Uterus (tissue), 2 donors: Measurements from ENCODE around the gene EMC10.

Experiments
- CTCF ChIP-seq, 4 experiments: fragments of 200-600 bp in 2 of 4; fragments of 450-650 bp in 2 of 4; sonication (generic) in 2 of 4; IDR thresholded peaks; one replicate each; pipeline ENCODE4 v1.5.1; 2016 to 2019; ENCODE audit warnings: antibody characterized with exemption in 4 of 4, mild to moderate bottlenecking in 2 of 4, moderate library complexity in 1 of 4
- POLR2A ChIP-seq, 2 donors: fragments of 450-650 bp; IDR thresholded peaks; one replicate each; pipeline ENCODE4 v1.6.1; 2016; ENCODE audit warnings: antibody characterized with exemption in 2 of 2, mild to moderate bottlenecking in 1 of 2, moderate library complexity in 1 of 2

DNA sequence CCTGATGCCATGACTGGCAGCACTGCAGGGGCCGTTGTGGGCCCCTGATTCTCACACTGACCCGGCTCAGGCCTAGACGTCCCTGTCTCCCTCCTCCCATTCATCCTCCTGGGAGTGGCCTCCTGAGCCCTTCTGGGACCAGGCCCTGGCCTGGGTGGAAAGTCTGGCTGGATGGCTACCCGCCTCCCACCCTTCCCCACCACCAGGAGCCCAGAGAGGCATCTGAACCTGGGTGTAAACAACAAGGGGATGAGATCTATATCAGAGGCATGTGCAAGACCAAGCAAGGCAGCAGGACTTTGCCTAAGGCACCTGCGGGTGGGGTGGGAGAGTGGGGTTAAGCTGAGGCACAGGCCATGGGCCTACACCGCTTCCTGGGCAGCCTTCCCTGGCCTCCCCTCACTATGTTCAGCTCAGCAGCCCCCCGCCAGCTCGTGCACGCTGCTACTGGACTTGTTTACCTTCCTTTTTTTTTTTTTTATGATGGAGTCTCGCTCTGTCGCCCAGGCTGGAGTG, 59.4 kb downstream of the EMC10 start:
- TF ChIP-seq CTCF (IDR thresholded peaks at IDR 0.05) (no peak), POLR2A (IDR thresholded peaks at IDR 0.05) (no peak)
